Measurements from ENCODE around the gene MCAT. TPM values are rescaled to one million over a fixed set of nuclear protein-coding genes. Genes with fewer than 3 reads are reported as not detected.

The MCAT gene
- total and polyA plus RNA-seq, 4 donors: 8.3 to 22.6 (median 14.8) TPM

- TF ChIP-seq, protein P1, sequence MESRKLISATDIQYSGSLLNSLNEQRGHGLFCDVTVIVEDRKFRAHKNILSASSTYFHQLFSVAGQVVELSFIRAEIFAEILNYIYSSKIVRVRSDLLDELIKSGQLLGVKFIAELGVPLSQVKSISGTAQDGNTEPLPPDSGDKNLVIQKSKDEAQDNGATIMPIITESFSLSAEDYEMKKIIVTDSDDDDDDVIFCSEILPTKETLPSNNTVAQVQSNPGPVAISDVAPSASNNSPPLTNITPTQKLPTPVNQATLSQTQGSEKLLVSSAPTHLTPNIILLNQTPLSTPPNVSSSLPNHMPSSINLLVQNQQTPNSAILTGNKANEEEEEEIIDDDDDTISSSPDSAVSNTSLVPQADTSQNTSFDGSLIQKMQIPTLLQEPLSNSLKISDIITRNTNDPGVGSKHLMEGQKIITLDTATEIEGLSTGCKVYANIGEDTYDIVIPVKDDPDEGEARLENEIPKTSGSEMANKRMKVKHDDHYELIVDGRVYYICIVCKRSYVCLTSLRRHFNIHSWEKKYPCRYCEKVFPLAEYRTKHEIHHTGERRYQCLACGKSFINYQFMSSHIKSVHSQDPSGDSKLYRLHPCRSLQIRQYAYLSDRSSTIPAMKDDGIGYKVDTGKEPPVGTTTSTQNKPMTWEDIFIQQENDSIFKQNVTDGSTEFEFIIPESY (IDR thresholded peaks at IDR 0.05): no peak
- TF ChIP-seq HNF4A (conservative IDR thresholded peaks at IDR 0.05) (no peak), SP1 (IDR thresholded peaks at IDR 0.05) (no peak), NR2F2 (IDR thresholded peaks at IDR 0.05) (no peak), EGR1 (IDR thresholded peaks at IDR 0.05; ENCODE audit: low read depth in 2 of 2) (no peak), TAF1 (conservative IDR thresholded peaks at IDR 0.05) (no peak), HNF4G (IDR thresholded peaks at IDR 0.05) (no peak), RAD21 (IDR thresholded peaks at IDR 0.05) (no peak)
- TF ChIP-seq, protein P2, sequence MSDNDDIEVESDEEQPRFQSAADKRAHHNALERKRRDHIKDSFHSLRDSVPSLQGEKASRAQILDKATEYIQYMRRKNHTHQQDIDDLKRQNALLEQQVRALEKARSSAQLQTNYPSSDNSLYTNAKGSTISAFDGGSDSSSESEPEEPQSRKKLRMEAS (IDR thresholded peaks at IDR 0.05): no peak
Measured at GRCh38 chr22:43094551-43094950, 48.6 kb downstream of the MCAT start (continued).

DNA sequence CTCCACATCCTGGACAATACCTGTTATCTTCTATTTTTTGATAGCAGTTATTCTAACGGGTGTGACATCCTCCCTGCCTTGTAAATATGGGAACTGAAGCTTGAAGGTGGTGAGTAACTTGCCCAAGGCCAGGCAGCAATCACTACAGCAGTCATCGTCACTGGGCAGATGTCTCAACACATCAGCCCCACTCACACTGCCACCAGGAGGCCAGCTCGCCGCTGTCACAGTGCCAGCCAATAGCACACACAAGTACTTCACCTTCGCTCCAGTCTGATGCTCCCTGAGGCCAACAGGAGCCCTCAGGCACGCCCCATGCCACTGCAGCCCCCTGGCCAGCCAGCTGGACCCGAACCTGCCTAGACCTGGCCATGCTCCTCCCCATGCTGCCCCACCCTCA lies 49.1 kb downstream of the MCAT start:
- no peaks in the 10 kb centered on the region for H3K27me3 ChIP-seq (ENCODE audit: control insufficient read depth in 4 of 4, insufficient read depth in 4 of 4, low read length in 3 of 4)
- H3K27ac ChIP-seq (ENCODE audit: low read depth in 1 of 2, low read length in 2 of 2): no peak overlapping the region
- 48% methylated on average over 7 of the region's 7 CpGs for WGBS
- TF ChIP-seq, protein P3, sequence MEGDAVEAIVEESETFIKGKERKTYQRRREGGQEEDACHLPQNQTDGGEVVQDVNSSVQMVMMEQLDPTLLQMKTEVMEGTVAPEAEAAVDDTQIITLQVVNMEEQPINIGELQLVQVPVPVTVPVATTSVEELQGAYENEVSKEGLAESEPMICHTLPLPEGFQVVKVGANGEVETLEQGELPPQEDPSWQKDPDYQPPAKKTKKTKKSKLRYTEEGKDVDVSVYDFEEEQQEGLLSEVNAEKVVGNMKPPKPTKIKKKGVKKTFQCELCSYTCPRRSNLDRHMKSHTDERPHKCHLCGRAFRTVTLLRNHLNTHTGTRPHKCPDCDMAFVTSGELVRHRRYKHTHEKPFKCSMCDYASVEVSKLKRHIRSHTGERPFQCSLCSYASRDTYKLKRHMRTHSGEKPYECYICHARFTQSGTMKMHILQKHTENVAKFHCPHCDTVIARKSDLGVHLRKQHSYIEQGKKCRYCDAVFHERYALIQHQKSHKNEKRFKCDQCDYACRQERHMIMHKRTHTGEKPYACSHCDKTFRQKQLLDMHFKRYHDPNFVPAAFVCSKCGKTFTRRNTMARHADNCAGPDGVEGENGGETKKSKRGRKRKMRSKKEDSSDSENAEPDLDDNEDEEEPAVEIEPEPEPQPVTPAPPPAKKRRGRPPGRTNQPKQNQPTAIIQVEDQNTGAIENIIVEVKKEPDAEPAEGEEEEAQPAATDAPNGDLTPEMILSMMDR (IDR thresholded peaks at IDR 0.05; ENCODE audit: low read depth, low read length, missing input control): no peak
- TF ChIP-seq, protein P2 (IDR thresholded peaks at IDR 0.05): no peak
- no peak for TF ChIP-seq EGR1 (IDR thresholded peaks at IDR 0.05; ENCODE audit: low read depth in 2 of 2)
- TF ChIP-seq NR2F2 (IDR thresholded peaks at IDR 0.05): no peak
- TF ChIP-seq TAF1 (conservative IDR thresholded peaks at IDR 0.05): no peak
- TF ChIP-seq, protein P1 (IDR thresholded peaks at IDR 0.05): no peak
- no peak for TF ChIP-seq HNF4A (conservative IDR thresholded peaks at IDR 0.05)
- TF ChIP-seq FOXA1 (IDR thresholded peaks at IDR 0.05): no peak
- no peak for TF ChIP-seq JUND (IDR thresholded peaks at IDR 0.05)
- no peak for TF ChIP-seq GABPA (IDR thresholded peaks at IDR 0.05 in 1 of 2, conservative IDR thresholded peaks at IDR 0.05 in 1 of 2)
- no peak for DNase-seq (ENCODE audit: low spot score)
- H3K9me3 ChIP-seq (ENCODE audit: control insufficient read depth in 4 of 4, low read length in 3 of 4): peaks cover 0 to 4% (median 1%) of the 10 kb centered on the region in 4 donors
- H3K4me1 ChIP-seq (ENCODE audit: control insufficient read depth in 4 of 4, insufficient read depth in 4 of 4, low read length in 3 of 4): peaks cover 0 to 4% (median 2%) of the 10 kb centered on the region in 4 donors
- H3K36me3 ChIP-seq (ENCODE audit: control insufficient read depth in 4 of 4, insufficient read depth in 3 of 4, low read depth in 1 of 4, low read length in 3 of 4): no peaks in the 10 kb centered on the region
- no peak overlapping the region for H3K4me3 ChIP-seq (ENCODE audit: low read depth in 1 of 3, low read length in 3 of 3)
- H3K9ac ChIP-seq (ENCODE audit: low read depth in 1 of 2, low read length in 2 of 2): no peak overlapping the region

- 72% methylated on average over 9 of the region's 9 CpGs for WGBS
- no peaks in the 10 kb centered on the region for H3K36me3 ChIP-seq (ENCODE audit: control insufficient read depth in 4 of 4, insufficient read depth in 3 of 4, low read depth in 1 of 4, low read length in 3 of 4)
- TF ChIP-seq TAF1 (conservative IDR thresholded peaks at IDR 0.05) (no peak), FOXA1 (IDR thresholded peaks at IDR 0.05) (no peak)
- peaks cover 0 to 11% (median 6%) of the 10 kb centered on the region in 4 donors for H3K4me1 ChIP-seq (ENCODE audit: control insufficient read depth in 4 of 4, insufficient read depth in 4 of 4, low read length in 3 of 4)
- DNase-seq (ENCODE audit: low spot score): no peak
- peaks cover 0 to 4% (median 1%) of the 10 kb centered on the region in 4 donors for H3K9me3 ChIP-seq (ENCODE audit: control insufficient read depth in 4 of 4, low read length in 3 of 4)
- no peak overlapping the region for H3K9ac ChIP-seq (ENCODE audit: low read depth in 1 of 2, low read length in 2 of 2)
- H3K27me3 ChIP-seq (ENCODE audit: control insufficient read depth in 4 of 4, insufficient read depth in 4 of 4, low read length in 3 of 4): no peaks in the 10 kb centered on the region
- no peak overlapping the region for H3K4me3 ChIP-seq (ENCODE audit: low read depth in 1 of 3, low read length in 3 of 3)
- no peak overlapping the region for H3K27ac ChIP-seq (ENCODE audit: low read depth in 1 of 2, low read length in 2 of 2)
Measured at GRCh38 chr22:43092085-43092484, 51.1 kb downstream of the MCAT start.
